B cell (primary cell): Measurements from ENCODE around the gene TREH. TPM values are rescaled to one million over a fixed set of nuclear protein-coding genes. Genes with fewer than 3 reads are reported as not detected.

Experiments used
- ATAC-seq: fragments of 200-7000 bp; cut with Tn5 transposase; one replicate; pipeline ENCODE4 v1.10.0; 2021; ENCODE audit warnings: low read depth, mild to moderate bottlenecking, moderate number of reproducible peaks, moderate library complexity
- CTCF ChIA-PET: fragments of 350-600 bp; sonication (Branson Sonifier 250); formaldehyde crosslinking; loops from one replicate; lab custom pipeline; 2021; ENCODE audit warnings: antibody characterized with exemption, inconsistent platforms; lab: Charles Lee
- POLR2A ChIA-PET: fragments of 350-600 bp; sonication (Branson Sonifier 250); formaldehyde crosslinking; loops from one replicate; lab custom pipeline; 2021; ENCODE audit warnings: antibody characterized with exemption; lab: Charles Lee
- DNase-seq: peaks from one replicate; pipeline ENCODE4 v3.0.0; 2013
- H2AFZ ChIP-seq: 2 replicates; pipeline ENCODE4 v1.6.1; 2012; ENCODE audit warnings: mild to moderate bottlenecking, low read depth, low read length; ENCODE audit not compliant: insufficient read depth, poor library complexity, severe bottlenecking
- H3K27ac ChIP-seq, 2 donors: 1 replicate in 1 of 2; 2 replicates in 1 of 2; pipeline ENCODE4 v1.5.1; 2012 to 2013; ENCODE audit warnings: low read length in 2 of 2, mild to moderate bottlenecking in 2 of 2, moderate library complexity in 1 of 2
- H3K27me3 ChIP-seq, 4 experiments: fragments of 200-600 bp in 1 of 4; sonication (generic) in 1 of 4; replicated peaks in 1 of 4; 1 replicate in 2 of 4; 2 replicates in 2 of 4; pipeline versions ENCODE4 v1.6.1 to v1.7.0; 2013 to 2016; ENCODE audit warnings: low read length in 3 of 4, mild to moderate bottlenecking in 2 of 4, mixed read lengths in 1 of 4, moderate library complexity in 1 of 4; ENCODE audit not compliant: insufficient read depth in 4 of 4, control insufficient read depth in 3 of 4; ENCODE audit errors: control extremely low read depth in 1 of 4
- H3K36me3 ChIP-seq, 2 experiments: replicated peaks in 1 of 2; 1 replicate in 1 of 2; 2 replicates in 1 of 2; pipeline versions ENCODE4 v1.6.1 to v1.7.1; 2013; ENCODE audit warnings: low read length in 1 of 2; ENCODE audit not compliant: insufficient read depth in 2 of 2, control insufficient read depth in 1 of 2; ENCODE audit errors: control extremely low read depth in 1 of 2, extremely low read depth in 1 of 2
- H3K4me1 ChIP-seq, 2 donors: fragments of 200-600 bp in 1 of 2; sonication (generic) in 1 of 2; 1 replicate in 1 of 2; 2 replicates in 1 of 2; pipeline versions ENCODE4 v1.5.1 to v1.6.1; 2013 to 2017; ENCODE audit warnings: low read length in 2 of 2; ENCODE audit not compliant: control insufficient read depth in 2 of 2, insufficient read depth in 2 of 2
- H3K4me2 ChIP-seq: replicated peaks from 2 replicates; pipeline ENCODE3; 2012; ENCODE audit warnings: mild to moderate bottlenecking, low read depth, low read length; ENCODE audit not compliant: poor library complexity, severe bottlenecking
- H3K4me3 ChIP-seq, 5 experiments: fragments of 200-600 bp in 1 of 5; sonication (generic) in 1 of 5; 1 replicate in 3 of 5; 2 replicates in 2 of 5; pipeline versions ENCODE4 v1.5.1 to v1.7.0; 2011 to 2016; ENCODE audit warnings: low read length in 4 of 5, mild to moderate bottlenecking in 4 of 5, low read depth in 2 of 5, control low read depth in 1 of 5, moderate library complexity in 1 of 5; ENCODE audit not compliant: insufficient read depth in 1 of 5; ENCODE audit errors: control extremely low read depth in 1 of 5, extremely low read depth in 1 of 5
- H3K79me2 ChIP-seq: fragments of 200-600 bp; sonication (generic); one replicate; pipeline ENCODE4 v1.6.0; 2016; ENCODE audit warnings: low read length; ENCODE audit not compliant: control insufficient read depth, insufficient read depth
- H3K9ac ChIP-seq: fragments of 200-600 bp; sonication (generic); 2 replicates; pipeline ENCODE4 v1.6.1; 2017; ENCODE audit warnings: mild to moderate bottlenecking, low read length, moderate library complexity
- H3K9me3 ChIP-seq, 3 donors: one replicate each; pipeline versions ENCODE4 v1.6.1 to v1.7.1; 2013; ENCODE audit warnings: low read length in 2 of 3; ENCODE audit not compliant: control insufficient read depth in 2 of 3, insufficient read depth in 1 of 3; ENCODE audit errors: control extremely low read depth in 1 of 3
- H4K20me1 ChIP-seq: 2 replicates; pipeline ENCODE4 v1.6.0; 2012; ENCODE audit warnings: mild to moderate bottlenecking, low read length; ENCODE audit not compliant: insufficient read depth, control insufficient read depth, poor library complexity, severe bottlenecking
- H3K27ac Mint-ChIP-seq: one replicate; pipeline ENCODE4 v1.8.0; 2021; ENCODE audit warnings: mixed read lengths
- H3K27me3 Mint-ChIP-seq: one replicate; pipeline ENCODE4 v1.8.0; 2021; ENCODE audit warnings: mixed read lengths
- H3K4me1 Mint-ChIP-seq: one replicate; pipeline ENCODE4 v1.8.0; 2021; ENCODE audit warnings: mixed read lengths
- H3K4me3 Mint-ChIP-seq: one replicate; pipeline ENCODE4 v1.8.0; 2021; ENCODE audit warnings: mixed read lengths
- H3K9me3 Mint-ChIP-seq: one replicate; pipeline ENCODE4 v1.8.0; 2022; ENCODE audit warnings: mixed read lengths; ENCODE audit not compliant: insufficient read depth
- EZH2 ChIP-seq: IDR thresholded peaks from 2 replicates; pipeline ENCODE4 v1.6.1; 2012; ENCODE audit warnings: borderline replicate concordance, low read depth, mild to moderate bottlenecking, moderate library complexity, low read length; ENCODE audit not compliant: insufficient read depth, poor library complexity, severe bottlenecking
- WGBS: methylation state at CpG from one replicate; pipeline ENCODE4 v1.1.5; 2013; ENCODE audit warnings: missing lambda C conversion rate; ENCODE audit not compliant: insufficient coverage; 5-methylcytosine and 5-hydroxymethylcytosine counted together
- intact Hi-C: fragments of 100-400 bp; cut with micrococcal nuclease; formaldehyde crosslinking; loops from one replicate; pipeline ENCODE4 v1.10.0; 2022
- polyA plus RNA-seq: library from polyadenylated mRNA; depleted of rRNA; stranded (reverse); fragments of >200 nt; gene quantifications from 2 replicates; pipeline ENCODE4 v1.2.3, GENCODE V29; 2012
- total RNA-seq, 2 donors: library from RNA; stranded (reverse); fragments of 120-200 nt in 1 of 2; gene quantifications; 1 replicate in 1 of 2; 2 replicates in 1 of 2; pipeline versions ENCODE4 v1.2.3 to v1.2.4, GENCODE V29; 2013 to 2022
- TF ChIP-seq, protein P1 (sequence below): fragments of 200-600 bp; IDR thresholded peaks from one replicate; pipeline ENCODE4 v1.8.0; 2022; ENCODE audit warnings: antibody characterized with exemption, mild to moderate bottlenecking

The TREH gene
- total and polyA plus RNA-seq, 2 donors (not counting 1 experiment from before 2014, with no cell fraction given) = not detected

DNA sequence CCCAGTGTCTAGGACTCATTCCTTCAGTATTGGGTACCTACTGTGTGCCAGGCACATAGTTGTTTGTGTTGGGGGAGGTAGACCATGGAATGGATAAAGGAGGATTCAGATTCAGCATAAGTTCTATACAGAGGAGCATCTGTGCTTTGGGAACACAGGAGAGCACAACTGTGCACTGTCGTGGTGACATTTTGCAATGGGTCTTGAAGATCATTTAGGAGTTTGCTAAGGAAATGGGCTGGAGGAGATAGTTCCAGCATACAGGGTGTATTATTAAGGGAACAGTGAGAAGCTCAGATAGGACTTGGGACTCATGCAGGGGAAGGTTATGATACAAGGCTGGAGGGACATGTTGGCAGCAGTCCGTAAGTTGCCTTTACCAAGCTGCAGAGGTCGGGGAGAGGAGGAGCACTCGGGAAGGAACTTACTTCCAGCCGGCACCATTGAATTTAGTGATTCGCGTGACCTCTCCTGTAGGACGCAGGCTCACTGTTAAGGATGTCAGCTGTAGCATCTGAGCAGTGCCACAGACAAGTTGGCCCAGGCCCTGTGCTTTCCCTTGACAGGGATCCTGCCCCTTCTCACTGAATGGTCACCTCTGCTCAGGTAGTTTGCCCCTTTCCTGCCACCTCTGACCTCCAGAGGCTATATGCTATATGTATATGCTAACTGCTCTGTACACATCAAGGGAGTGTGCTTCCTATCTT lies 25.6 kb downstream of the TREH start:
- H3K9me3 ChIP-seq = no peaks in the 10 kb centered on the region
- no peaks in the 10 kb centered on the region for H3K36me3 ChIP-seq
- no peaks in the 10 kb centered on the region for H4K20me1 ChIP-seq
- no peaks in the 10 kb centered on the region for H3K79me2 ChIP-seq
- POLR2A ChIA-PET = no interaction called here
- Mint-ChIP-seq H3K4me3 (no peak overlapping the region), H3K4me1 (no peaks in the 10 kb centered on the region), H3K27ac (no peak overlapping the region), H3K9me3 (no peaks in the 10 kb centered on the region), H3K27me3 (no peaks in the 10 kb centered on the region)
- no peak overlapping the region for H3K27ac ChIP-seq
- H3K4me1 ChIP-seq = no peaks in the 10 kb centered on the region
- no peak overlapping the region for H3K9ac ChIP-seq
- WGBS = 98% methylated on average over 8 of the region's 8 CpGs
- CTCF ChIA-PET = no interaction called here
- DNase-seq (no peak), ATAC-seq (no peak)
- H2AFZ ChIP-seq = no peak overlapping the region
- TF ChIP-seq, protein P1, sequence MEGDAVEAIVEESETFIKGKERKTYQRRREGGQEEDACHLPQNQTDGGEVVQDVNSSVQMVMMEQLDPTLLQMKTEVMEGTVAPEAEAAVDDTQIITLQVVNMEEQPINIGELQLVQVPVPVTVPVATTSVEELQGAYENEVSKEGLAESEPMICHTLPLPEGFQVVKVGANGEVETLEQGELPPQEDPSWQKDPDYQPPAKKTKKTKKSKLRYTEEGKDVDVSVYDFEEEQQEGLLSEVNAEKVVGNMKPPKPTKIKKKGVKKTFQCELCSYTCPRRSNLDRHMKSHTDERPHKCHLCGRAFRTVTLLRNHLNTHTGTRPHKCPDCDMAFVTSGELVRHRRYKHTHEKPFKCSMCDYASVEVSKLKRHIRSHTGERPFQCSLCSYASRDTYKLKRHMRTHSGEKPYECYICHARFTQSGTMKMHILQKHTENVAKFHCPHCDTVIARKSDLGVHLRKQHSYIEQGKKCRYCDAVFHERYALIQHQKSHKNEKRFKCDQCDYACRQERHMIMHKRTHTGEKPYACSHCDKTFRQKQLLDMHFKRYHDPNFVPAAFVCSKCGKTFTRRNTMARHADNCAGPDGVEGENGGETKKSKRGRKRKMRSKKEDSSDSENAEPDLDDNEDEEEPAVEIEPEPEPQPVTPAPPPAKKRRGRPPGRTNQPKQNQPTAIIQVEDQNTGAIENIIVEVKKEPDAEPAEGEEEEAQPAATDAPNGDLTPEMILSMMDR = no peak
- no peak for TF ChIP-seq EZH2
- intact Hi-C loops = no loop called here
- no peak overlapping the region for H3K4me2 ChIP-seq
- H3K27me3 ChIP-seq = peaks cover 0 to 4% (median 0%) of the 10 kb centered on the region in 4 experiments
- H3K4me3 ChIP-seq = no peak overlapping the region

DNA sequence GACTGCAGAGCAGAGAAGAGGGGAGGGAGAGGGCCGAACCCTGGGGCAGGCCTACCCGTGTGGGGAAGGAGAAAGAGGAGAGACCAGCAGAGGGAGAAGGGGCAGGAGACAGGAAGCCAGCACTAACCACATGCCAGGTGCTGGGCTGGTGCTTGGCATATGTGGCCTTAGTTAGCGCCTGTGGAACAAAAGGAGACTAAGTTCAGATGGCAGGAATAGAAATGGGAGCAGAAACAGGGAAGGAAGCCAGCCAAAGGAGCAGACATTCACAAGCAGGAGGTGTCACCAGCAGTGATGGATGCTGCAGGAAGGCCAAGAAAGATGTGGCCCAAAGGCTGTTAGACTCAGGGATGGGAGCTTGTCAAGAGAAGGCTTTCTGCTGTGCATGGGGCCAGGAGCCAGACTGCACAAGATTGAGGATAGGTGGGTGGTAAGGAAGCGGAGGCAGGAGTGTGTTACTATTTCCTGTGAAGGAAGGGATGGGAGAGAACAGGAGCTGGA lies 26.7 kb downstream of the TREH start:
- H3K4me1 ChIP-seq = no peaks in the 10 kb centered on the region
- TF ChIP-seq, protein P1 = no peak
- no peak for TF ChIP-seq EZH2
- intact Hi-C loops = no loop called here
- ChIA-PET CTCF (no interaction called here), POLR2A (no interaction called here)
- H3K79me2 ChIP-seq = no peaks in the 10 kb centered on the region
- Mint-ChIP-seq H3K4me1 (no peaks in the 10 kb centered on the region), H3K27me3 (peaks cover 2% of the 10 kb centered on the region), H3K4me3 (no peak overlapping the region), H3K9me3 (no peaks in the 10 kb centered on the region), H3K27ac (no peak overlapping the region)
- H3K4me2 ChIP-seq = no peak overlapping the region
- ATAC-seq (no peak), DNase-seq (no peak)
- no peaks in the 10 kb centered on the region for H3K27me3 ChIP-seq
- no peak overlapping the region for H3K9ac ChIP-seq
- 18% methylated on average over 4 of the region's 4 CpGs for WGBS
- no peak overlapping the region for H3K27ac ChIP-seq
- H3K4me3 ChIP-seq = no peak overlapping the region
- no peaks in the 10 kb centered on the region for H4K20me1 ChIP-seq
- no peaks in the 10 kb centered on the region for H3K9me3 ChIP-seq
- H2AFZ ChIP-seq = no peak overlapping the region
- no peaks in the 10 kb centered on the region for H3K36me3 ChIP-seq
